ENCODE results near the gene DRAP1. TPM values are rescaled to one million over a fixed set of nuclear protein-coding genes. Genes with fewer than 3 reads are reported as not detected.
"Not testable (repeated sequence)": the region's sequence is repeated elsewhere in the genome, so short reads cannot be mapped to it uniquely, and the experiment has no call there.

DRAP1 gene
- total RNA-seq, 2 experiments from 2014 or later, result 111 to 158 TPM

GRCh38 chr11:65950711-65951110, 31.5 kb downstream of the DRAP1 start:
- H3K4me3 Mint-ChIP-seq; intact Hi-C loops (cut with DNase I, micrococcal nuclease); H3K36me3 Mint-ChIP-seq (ENCODE audit: low read depth); H3K4me1 Mint-ChIP-seq; H3K9me3 Mint-ChIP-seq (ENCODE audit: low read depth); POLR2A ChIA-PET; H3K27ac Mint-ChIP-seq; ATAC-seq; H3K27me3 Mint-ChIP-seq; DNase-seq: not testable (repeated sequence)
- CTCF ChIA-PET, result interaction anchor here (0.6 to 1.0 kb wide), 2 partner anchors 25 to 71 kb away, joined by 3 read pairs; no protein-coding TSS in a partner anchor

GRCh38 chr11:65951641-65952040, 32.4 kb downstream of the DRAP1 start:
- POLR2A ChIA-PET, H3K4me1 Mint-ChIP-seq, ATAC-seq: not testable (repeated sequence)

GRCh38 chr11:65952052-65952521, 32.9 kb downstream of the DRAP1 start:
- Mint-ChIP-seq H3K4me1 (peaks cover 9% of the 10 kb centered on the region), H3K36me3 (ENCODE audit: low read depth) (no peaks in the 10 kb centered on the region), H3K9me3 (ENCODE audit: low read depth) (no peaks in the 10 kb centered on the region), H3K27ac (no peak overlapping the region), H3K4me3 (no peak overlapping the region), H3K27me3 (no peaks in the 10 kb centered on the region)
- DNase-seq (no peak), ATAC-seq (no peak)
- CTCF ChIA-PET, result interaction anchor here (0.6 to 1.1 kb wide), 3 partner anchors 64 to 92 kb away, joined by 3 to 5 read pairs (median 4); partner anchors contain the start of genes FIBP and MUS81
- intact Hi-C loops (cut with DNase I, micrococcal nuclease), result no loop called here
- POLR2A ChIA-PET, result interaction anchor here (0.6 kb wide), 2 partner anchors 9 to 447 kb away, joined by 4 to 5 read pairs; no protein-coding TSS in a partner anchor

More at GRCh38 chr11:65951641-65952040, 32.4 kb downstream of the DRAP1 start:
- H3K4me3 Mint-ChIP-seq; H3K27me3 Mint-ChIP-seq; DNase-seq; H3K36me3 Mint-ChIP-seq (ENCODE audit: low read depth); H3K9me3 Mint-ChIP-seq (ENCODE audit: low read depth); intact Hi-C loops (cut with DNase I, micrococcal nuclease); H3K27ac Mint-ChIP-seq: not testable (repeated sequence)
- CTCF ChIA-PET, result interaction anchor here (0.6 to 1.1 kb wide), 4 partner anchors 26 to 91 kb away, joined by 3 to 5 read pairs (median 4); partner anchors contain the start of genes FIBP and MUS81

GRCh38 chr11:65953471-65953870, 34.2 kb downstream of the DRAP1 start:
- CTCF ChIA-PET, result no interaction called here
- Mint-ChIP-seq H3K27ac (no peak overlapping the region), H3K27me3 (no peaks in the 10 kb centered on the region), H3K4me3 (no peak overlapping the region), H3K4me1 (peaks cover 17% of the 10 kb centered on the region), H3K36me3 (ENCODE audit: low read depth) (no peaks in the 10 kb centered on the region), H3K9me3 (ENCODE audit: low read depth) (no peaks in the 10 kb centered on the region)
- POLR2A ChIA-PET, result no interaction called here
- intact Hi-C loops (cut with DNase I, micrococcal nuclease), result no loop called here
- ATAC-seq, result no peak
- no peak for DNase-seq

- no peak for DNase-seq
- Mint-ChIP-seq H3K27me3 (no peaks in the 10 kb centered on the region), H3K36me3 (ENCODE audit: low read depth) (no peaks in the 10 kb centered on the region), H3K4me3 (no peak overlapping the region), H3K9me3 (ENCODE audit: low read depth) (no peaks in the 10 kb centered on the region), H3K27ac (no peak overlapping the region), H3K4me1 (peaks cover 17% of the 10 kb centered on the region)
- no peak for ATAC-seq
- ChIA-PET CTCF (interaction anchor here (0.6 kb wide), 1 partner anchor 27 kb away, joined by 3 read pairs; no protein-coding TSS in a partner anchor), POLR2A (no interaction called here)
- intact Hi-C loops (cut with DNase I, micrococcal nuclease), result no loop called here
These were observed 35.5 kb downstream of the DRAP1 start for GRCh38 chr11:65954771-65955170.

GRCh38 chr11:65958291-65958690, 39.1 kb downstream of the DRAP1 start:
- ChIA-PET CTCF (interaction anchor here (0.6 to 1.1 kb wide), 5 partner anchors 21 to 300 kb away, joined by 3 to 4 read pairs (median 3); partner anchors contain the start of genes CCDC85B and MUS81), POLR2A (interaction anchor here (0.6 to 1.5 kb wide), 3 partner anchors 107 to 902 kb away, joined by 3 read pairs; no protein-coding TSS in a partner anchor)
- ATAC-seq (no peak), DNase-seq (no peak)
- Mint-ChIP-seq H3K4me1 (peaks cover 31% of the 10 kb centered on the region), H3K9me3 (ENCODE audit: low read depth) (no peaks in the 10 kb centered on the region), H3K27me3 (no peaks in the 10 kb centered on the region), H3K36me3 (ENCODE audit: low read depth) (peaks cover 12% of the 10 kb centered on the region), H3K27ac (no peak overlapping the region), H3K4me3 (no peak overlapping the region)
- intact Hi-C loops (cut with DNase I, micrococcal nuclease), result no loop called here

GRCh38 chr11:65958774-65959420, 39.7 kb downstream of the DRAP1 start:
- ChIA-PET CTCF (interaction anchor here (0.6 to 1.1 kb wide), 4 partner anchors 21 to 300 kb away, joined by 3 to 4 read pairs (median 4); partner anchors contain the start of gene MUS81), POLR2A (interaction anchor here (0.6 to 1.5 kb wide), 3 partner anchors 107 to 903 kb away, joined by 3 read pairs; no protein-coding TSS in a partner anchor)
- DNase-seq (no peak), ATAC-seq (no peak)
- H3K27me3 Mint-ChIP-seq, result no peaks in the 10 kb centered on the region
- H3K9me3 Mint-ChIP-seq (ENCODE audit: low read depth), result no peaks in the 10 kb centered on the region
- intact Hi-C loops (cut with DNase I, micrococcal nuclease), result no loop called here
- H3K4me1 Mint-ChIP-seq, result peaks cover 37% of the 10 kb centered on the region
- H3K36me3 Mint-ChIP-seq (ENCODE audit: low read depth), result peaks cover 16% of the 10 kb centered on the region
- H3K27ac Mint-ChIP-seq, result no peak overlapping the region
- no peak overlapping the region for H3K4me3 Mint-ChIP-seq

GRCh38 chr11:65960824-65961266, 41.6 kb downstream of the DRAP1 start:
- H3K4me1 Mint-ChIP-seq, result peaks cover 39% of the 10 kb centered on the region
- H3K27me3 Mint-ChIP-seq, result no peaks in the 10 kb centered on the region
- no peaks in the 10 kb centered on the region for H3K9me3 Mint-ChIP-seq (ENCODE audit: low read depth)
- H3K4me3 Mint-ChIP-seq, result peak overlapping the region; percentile 92
- ChIA-PET CTCF (interaction anchor here (0.7 to 3.3 kb wide), 4 partner anchors 73 to 380 kb away, joined by 3 to 19 read pairs (median 5); partner anchors contain the start of genes FIBP and MUS81), POLR2A (interaction anchor here (0.6 kb wide), 1 partner anchor 35 kb away, joined by 3 read pairs; no protein-coding TSS in a partner anchor)
- H3K27ac Mint-ChIP-seq, result peak overlapping the region; percentile 97
- H3K36me3 Mint-ChIP-seq (ENCODE audit: low read depth), result peaks cover 31% of the 10 kb centered on the region
- peak; percentile 9 for ATAC-seq
- no peak for DNase-seq
- intact Hi-C loops (cut with DNase I, micrococcal nuclease), result loop anchor here (1.0 to 2.0 kb wide), 17 partner anchors 32 to 387 kb away; partner anchors contain the start of genes BANF1 (in 2 of the 2), C11orf68 (in 2 of the 2), DRAP1 (in 2 of the 2) and EIF1AD (in 2 of the 2)

GRCh38 chr11:65961267-65962140, 42.3 kb downstream of the DRAP1 start, which contains the start of gene SART1:
Gene SART1 (plus strand): TSS chr11:65961734. CDS start chr11:65961781, 47 bp downstream.
- peak within 1 kb of the TSS; percentile 97 for H3K27ac Mint-ChIP-seq
- peak; percentile 98 for DNase-seq

GRCh38 chr11:65962141-65962564, 42.9 kb downstream of the DRAP1 start:
- Mint-ChIP-seq H3K4me3 (peak overlapping the region; percentile 92), H3K36me3 (ENCODE audit: low read depth) (peaks cover 35% of the 10 kb centered on the region), H3K27ac (peak overlapping the region; percentile 86), H3K4me1 (peaks cover 29% of the 10 kb centered on the region), H3K27me3 (no peaks in the 10 kb centered on the region), H3K9me3 (ENCODE audit: low read depth) (no peaks in the 10 kb centered on the region)
- intact Hi-C loops (cut with DNase I, micrococcal nuclease), result no loop called here
- ATAC-seq, result no peak
- CTCF ChIA-PET, result interaction anchor here (1.2 to 3.3 kb wide), 3 partner anchors 40 to 250 kb away, joined by 4 to 19 read pairs (median 7); partner anchors contain the start of genes BANF1, EIF1AD and KAT5
- POLR2A ChIA-PET, result no interaction called here
- DNase-seq, result no peak

More at GRCh38 chr11:65961267-65962140, 42.3 kb downstream of the DRAP1 start, which contains the start of gene SART1:
- Mint-ChIP-seq H3K36me3 (ENCODE audit: low read depth) (peaks cover 33% of the 10 kb centered on the region), H3K4me3 (peak within 1 kb of the TSS; percentile 92), H3K4me1 (peaks cover 36% of the 10 kb centered on the region), H3K9me3 (ENCODE audit: low read depth) (no peaks in the 10 kb centered on the region), H3K27me3 (no peaks in the 10 kb centered on the region)
- ChIA-PET CTCF (interaction anchor here (0.7 to 3.3 kb wide), 6 partner anchors 41 to 380 kb away, joined by 3 to 19 read pairs (median 5); partner anchors contain the start of genes BANF1, EIF1AD, FIBP and KAT5), POLR2A (interaction anchor here (0.6 kb wide), 1 partner anchor 67 kb away, joined by 3 read pairs; no protein-coding TSS in a partner anchor)
- intact Hi-C loops (cut with DNase I, micrococcal nuclease), result loop anchor here (1.0 to 2.0 kb wide), 17 partner anchors 33 to 387 kb away; partner anchors contain the start of genes BANF1 (in 2 of the 2), C11orf68 (in 2 of the 2), DRAP1 (in 2 of the 2) and EIF1AD (in 2 of the 2)
- ATAC-seq, result peak; percentile 91

Measured in activated CD4-positive, alpha-beta T cell treated with anti-CD3 and anti-CD28 coated beads for 36 hours (primary cell).